K562 (cell line): ENCODE results near the gene CDKN3. TPM values are rescaled to one million over a fixed set of nuclear protein-coding genes. Genes with fewer than 3 reads are reported as not detected.

Source experiments
- ATF2 ChIP-seq: sonication (generic); formaldehyde crosslinking; IDR thresholded peaks from 2 replicates; pipeline ENCODE4 v1.8.1; 2022; ENCODE audit warnings: missing genetic modification reagents
- CTBP1 ChIP-seq: fragments of 450-650 bp; IDR thresholded peaks from 2 replicates; pipeline ENCODE4 v1.6.1; 2016; ENCODE audit warnings: borderline replicate concordance
- CXXC5 ChIP-seq: fragments of 250-450 bp; sonication (Bioruptor Pico); IDR thresholded peaks from 2 replicates; pipeline ENCODE4 v1.8.0; 2022; ENCODE audit warnings: inconsistent platforms, mild to moderate bottlenecking, moderate library complexity
- ELF4 ChIP-seq: fragments of 450-650 bp; formaldehyde crosslinking; IDR thresholded peaks from 2 replicates; pipeline ENCODE4 v1.4.0; 2022; ENCODE audit warnings: missing genetic modification characterization
- FOXK2 ChIP-seq, 2 experiments: fragments of 450-650 bp; IDR thresholded peaks in 1 of 2; conservative IDR thresholded peaks in 1 of 2; 2 replicates each; pipeline ENCODE4 v1.6.1; 2016; ENCODE audit warnings: low read depth in 2 of 2, mild to moderate bottlenecking in 1 of 2
- GTF2B ChIP-seq: IDR thresholded peaks from 2 replicates; pipeline ENCODE4 v1.6.1; 2011; ENCODE audit not compliant: insufficient read length; ENCODE audit errors: extremely low read depth
- KHSRP ChIP-seq: fragments of 450-650 bp; IDR thresholded peaks from 2 replicates; pipeline ENCODE4 v1.6.1; 2017
- MCM2 ChIP-seq: fragments of 450-650 bp; IDR thresholded peaks from 2 replicates; pipeline ENCODE4 v1.6.1; 2017; ENCODE audit warnings: low read depth, mild to moderate bottlenecking
- MEF2D ChIP-seq: conservative IDR thresholded peaks from 2 replicates; pipeline ENCODE4 v1.6.1; 2016; ENCODE audit warnings: low read depth, missing genetic modification characterization, missing compliant biosample characterization
- NFIC ChIP-seq: fragments of 450-650 bp; IDR thresholded peaks from 2 replicates; pipeline ENCODE4 v1.6.1; 2017; ENCODE audit warnings: mild to moderate bottlenecking, inconsistent platforms
- SUPT5H ChIP-seq: fragments of 450-650 bp; IDR thresholded peaks from 2 replicates; pipeline ENCODE4 v1.6.1; 2016
- THRAP3 ChIP-seq: fragments of 450-650 bp; IDR thresholded peaks from 2 replicates; pipeline ENCODE4 v1.6.1; 2016; ENCODE audit warnings: mild to moderate bottlenecking, inconsistent platforms, borderline replicate concordance
- XRCC5 ChIP-seq: fragments of 200-400 bp; formaldehyde crosslinking; IDR thresholded peaks from 2 replicates; pipeline ENCODE4 v1.6.1; 2017; ENCODE audit warnings: low read depth, mild to moderate bottlenecking, low read length
- YY1 ChIP-seq, 3 experiments: IDR thresholded peaks; 2 replicates each; pipeline ENCODE4 v1.6.1; 2011; ENCODE audit warnings: low read length in 2 of 3, mild to moderate bottlenecking in 2 of 3, moderate library complexity in 2 of 3, borderline replicate concordance in 1 of 3, control low read depth in 1 of 3, low read depth in 1 of 3; ENCODE audit not compliant: insufficient read depth in 3 of 3, insufficient replicate concordance in 2 of 3, control insufficient read depth in 1 of 3, insufficient read length in 1 of 3; ENCODE audit errors: extremely low read depth in 1 of 3
- ZBTB17 ChIP-seq: fragments of 450-650 bp; formaldehyde crosslinking; IDR thresholded peaks from 2 replicates; pipeline ENCODE4 v1.4.0; 2020; ENCODE audit warnings: mild to moderate bottlenecking
- ZNF12 ChIP-seq: sonication (generic); formaldehyde crosslinking; IDR thresholded peaks from 2 replicates; pipeline ENCODE4 v1.4.0; 2020; ENCODE audit warnings: mild to moderate bottlenecking, missing genetic modification reagents
- ZNF316 ChIP-seq: fragments of 450-650 bp; IDR thresholded peaks from 2 replicates; pipeline ENCODE4 v1.6.1; 2016
- ZNF780A ChIP-seq: fragments of 250-450 bp; sonication (Bioruptor Pico); IDR thresholded peaks from 2 replicates; pipeline ENCODE4 v1.5.0; 2021; ENCODE audit warnings: mild to moderate bottlenecking
- polyA plus RNA-seq, 8 experiments: library from polyadenylated mRNA; depleted of rRNA in 4 of 8; stranded (reverse) in 5 of 8; unstranded in 3 of 8; fragments of >200 nt; fragmentation: Nextera tagmentation in 2 of 8; fragmentation: Illumina TruSeq in 1 of 8; extraction: Ambion mirVana in 2 of 8; extraction: Trizol in 1 of 8; gene quantifications; 2 replicates each; pipeline versions ENCODE4 v1.2.1 to v1.2.3, GENCODE V29; 2011 to 2014; ENCODE audit warnings: inconsistent platforms in 1 of 8, missing spikeins in 1 of 8
- total RNA-seq, 7 experiments: library from RNA; depleted of rRNA in 6 of 7; stranded (reverse); fragments of >200 nt in 6 of 7; fragmentation: Illumina TruSeq in 2 of 7; extraction: Trizol in 2 of 7; gene quantifications; 2 replicates each; pipeline versions ENCODE4 v1.2.1 to v1.2.3, GENCODE V29; 2011 to 2021; ENCODE audit warnings: low replicate concordance in 1 of 7
- TF ChIP-seq, protein P1 (sequence below), 2 experiments: fragments of 250-450 bp in 1 of 2; fragments of 450-650 bp in 1 of 2; sonication (Bioruptor Pico) in 1 of 2; IDR thresholded peaks; 2 replicates each; pipeline versions ENCODE4 v1.6.1 to v1.8.0; 2016 to 2021; ENCODE audit warnings: mild to moderate bottlenecking in 2 of 2, moderate library complexity in 2 of 2, missing compliant biosample characterization in 1 of 2, missing genetic modification characterization in 1 of 2
- TF ChIP-seq, protein P2 (sequence below): fragments of 450-650 bp; IDR thresholded peaks from 2 replicates; pipeline ENCODE4 v1.6.1; 2014; ENCODE audit warnings: low read depth, mild to moderate bottlenecking, moderate library complexity, borderline replicate concordance
- TF ChIP-seq, protein P3 (sequence below): sonication (generic); IDR thresholded peaks from 2 replicates; pipeline ENCODE4 v1.6.1; 2016

Gene CDKN3
- total and polyA plus RNA-seq, 9 of the 15 experiments (the other 6 are each of a cell fraction or from before 2014, with no cell fraction given) = 41.3 to 128 (median 70.7) TPM

DNA sequence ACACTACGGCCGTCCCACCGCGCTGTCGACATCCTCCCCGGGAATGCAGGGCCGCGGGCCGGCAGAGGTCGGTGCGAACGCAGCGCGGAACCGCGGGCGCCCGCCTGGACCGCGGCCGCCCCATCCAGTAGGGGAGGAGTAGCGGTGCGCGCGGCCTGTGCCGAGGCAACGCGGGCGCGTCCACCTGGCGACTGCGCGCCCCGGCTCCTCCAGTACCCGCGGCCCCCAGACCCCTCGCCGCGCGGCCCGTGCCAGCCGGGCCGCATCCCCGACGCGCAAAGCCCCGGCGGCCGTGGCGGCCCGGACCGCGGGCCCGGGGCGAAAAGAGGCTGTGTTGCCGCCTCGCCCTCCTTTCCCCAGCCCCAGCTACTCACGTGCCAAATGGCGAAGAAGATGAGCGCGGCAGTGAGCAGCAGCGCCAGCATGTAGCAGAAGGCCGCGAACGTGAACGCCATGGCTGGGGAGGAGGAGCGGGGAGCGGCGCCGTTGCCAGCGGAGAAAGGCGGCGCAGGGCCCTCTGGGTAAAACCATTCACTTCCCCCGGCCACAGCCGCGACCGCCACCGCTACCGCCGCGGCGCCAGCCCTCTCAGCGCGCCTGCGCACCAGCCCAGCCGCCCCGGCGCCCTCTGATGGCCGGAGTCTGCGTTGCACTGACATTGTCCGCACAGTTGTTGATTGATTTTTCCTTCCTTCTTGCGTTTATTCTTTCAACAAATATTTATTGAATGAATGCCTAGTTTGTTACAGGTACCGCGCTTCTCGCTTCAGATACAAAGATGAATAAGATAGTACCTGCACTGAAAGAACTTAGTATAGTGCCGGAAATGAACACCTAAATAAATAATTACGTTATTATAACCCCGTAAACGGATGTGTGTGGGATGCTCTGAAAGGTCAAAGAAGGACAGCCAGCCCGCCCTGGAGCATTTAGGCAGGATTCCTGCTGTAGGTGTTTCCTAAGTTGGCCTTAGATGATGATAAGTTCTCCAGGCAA, 44.4 kb downstream of the CDKN3 start, which contains the start of gene CNIH1 (continued):
- TF ChIP-seq, protein P1, sequence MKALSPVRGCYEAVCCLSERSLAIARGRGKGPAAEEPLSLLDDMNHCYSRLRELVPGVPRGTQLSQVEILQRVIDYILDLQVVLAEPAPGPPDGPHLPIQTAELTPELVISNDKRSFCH (CRISPR knock-in tag; IDR thresholded peaks at IDR 0.05) = no peak
- TF ChIP-seq, protein P1 (tag; IDR thresholded peaks at IDR 0.05) = peak; percentile 60; the same call in 1 of the 2 replicates
- TF ChIP-seq ZNF12 = 0 out of 2 replicates have a peak, but pooled peaks have one; percentile 39
- TF ChIP-seq, protein P2, sequence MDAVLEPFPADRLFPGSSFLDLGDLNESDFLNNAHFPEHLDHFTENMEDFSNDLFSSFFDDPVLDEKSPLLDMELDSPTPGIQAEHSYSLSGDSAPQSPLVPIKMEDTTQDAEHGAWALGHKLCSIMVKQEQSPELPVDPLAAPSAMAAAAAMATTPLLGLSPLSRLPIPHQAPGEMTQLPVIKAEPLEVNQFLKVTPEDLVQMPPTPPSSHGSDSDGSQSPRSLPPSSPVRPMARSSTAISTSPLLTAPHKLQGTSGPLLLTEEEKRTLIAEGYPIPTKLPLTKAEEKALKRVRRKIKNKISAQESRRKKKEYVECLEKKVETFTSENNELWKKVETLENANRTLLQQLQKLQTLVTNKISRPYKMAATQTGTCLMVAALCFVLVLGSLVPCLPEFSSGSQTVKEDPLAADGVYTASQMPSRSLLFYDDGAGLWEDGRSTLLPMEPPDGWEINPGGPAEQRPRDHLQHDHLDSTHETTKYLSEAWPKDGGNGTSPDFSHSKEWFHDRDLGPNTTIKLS = no peak; the same call in 1 of the 2 replicates
- peak in 2 of 3 experiments; percentile 63 to 68 for TF ChIP-seq YY1 (IDR thresholded peaks at IDR 0.05; ENCODE audit: borderline replicate concordance in 1 of 3, control insufficient read depth in 1 of 3, extremely low read depth in 1 of 3, insufficient read depth in 3 of 3, insufficient read length in 1 of 3, insufficient replicate concordance in 2 of 3, low read depth in 1 of 3, low read length in 2 of 3)
- TF ChIP-seq GTF2B = no peak
- TF ChIP-seq, protein P3, sequence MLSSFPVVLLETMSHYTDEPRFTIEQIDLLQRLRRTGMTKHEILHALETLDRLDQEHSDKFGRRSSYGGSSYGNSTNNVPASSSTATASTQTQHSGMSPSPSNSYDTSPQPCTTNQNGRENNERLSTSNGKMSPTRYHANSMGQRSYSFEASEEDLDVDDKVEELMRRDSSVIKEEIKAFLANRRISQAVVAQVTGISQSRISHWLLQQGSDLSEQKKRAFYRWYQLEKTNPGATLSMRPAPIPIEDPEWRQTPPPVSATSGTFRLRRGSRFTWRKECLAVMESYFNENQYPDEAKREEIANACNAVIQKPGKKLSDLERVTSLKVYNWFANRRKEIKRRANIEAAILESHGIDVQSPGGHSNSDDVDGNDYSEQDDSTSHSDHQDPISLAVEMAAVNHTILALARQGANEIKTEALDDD = no peak
- TF ChIP-seq CTBP1 = peak; percentile 83; the same call in 1 of the 2 replicates
- no peak for TF ChIP-seq XRCC5
- TF ChIP-seq FOXK2 (conservative IDR thresholded peaks at IDR 0.05 in 1 of 2, IDR thresholded peaks at IDR 0.05 in 1 of 2; ENCODE audit: low read depth in 2 of 2) = peak in 1 of 2 experiments; percentile 56; a peak in 1 of 4 replicates
- no peak for TF ChIP-seq THRAP3
- TF ChIP-seq ATF2 (CRISPR knock-in tag) = no peak
- TF ChIP-seq ZNF316 = no peak
- TF ChIP-seq MCM2 = no peak
- no peak for TF ChIP-seq MEF2D (tag)
- no peak for TF ChIP-seq ZBTB17 (CRISPR knock-in tag)
- TF ChIP-seq SUPT5H = peak; percentile 71
- no peak for TF ChIP-seq ZNF780A (CRISPR knock-in tag)
- TF ChIP-seq KHSRP = no peak
- peak; percentile 24; the same call in 1 of the 2 replicates for TF ChIP-seq NFIC
- no peak for TF ChIP-seq ELF4 (CRISPR knock-in tag)
- peak; percentile 82 for TF ChIP-seq CXXC5 (CRISPR knock-in tag)
